HG02981 (cell line): Measurements from ENCODE around the gene GPR55.
A peak's percentile ranks its signal among the peaks of the same experiment; 100 is the strongest.
"Not testable (repeated sequence)": the region's sequence is repeated elsewhere in the genome, so short reads cannot be mapped to it uniquely, and the experiment has no call there.

ENCODE experiments used
- ATAC-seq: cut with Tn5 transposase; IDR thresholded peaks from one replicate; pipeline ENCODE4 v1.9.1; 2021; ENCODE audit warnings: mild to moderate bottlenecking, moderate library complexity; ENCODE audit not compliant: unreplicated experiment

GPR55 gene

DNA sequence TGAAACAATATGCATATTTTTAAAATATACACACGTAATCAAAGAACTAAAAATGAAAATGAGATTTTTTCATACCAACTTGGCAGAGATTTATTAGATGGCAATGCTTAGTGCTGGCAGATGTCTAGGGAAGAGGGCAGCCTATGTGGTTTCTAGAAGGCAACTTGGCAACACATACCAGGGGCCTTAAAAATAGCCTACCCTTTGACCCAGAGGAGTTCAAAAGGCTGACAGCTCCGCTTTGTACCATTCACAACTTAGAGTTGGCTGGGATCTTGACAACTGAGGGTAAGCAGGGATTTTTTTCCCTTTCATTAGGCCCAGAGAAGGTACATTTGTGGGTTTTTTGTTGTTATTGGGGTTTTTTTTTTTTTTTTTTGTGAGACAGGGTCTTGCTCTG, 26.4 kb upstream of the GPR55 start:
- ATAC-seq, result no peak

DNA sequence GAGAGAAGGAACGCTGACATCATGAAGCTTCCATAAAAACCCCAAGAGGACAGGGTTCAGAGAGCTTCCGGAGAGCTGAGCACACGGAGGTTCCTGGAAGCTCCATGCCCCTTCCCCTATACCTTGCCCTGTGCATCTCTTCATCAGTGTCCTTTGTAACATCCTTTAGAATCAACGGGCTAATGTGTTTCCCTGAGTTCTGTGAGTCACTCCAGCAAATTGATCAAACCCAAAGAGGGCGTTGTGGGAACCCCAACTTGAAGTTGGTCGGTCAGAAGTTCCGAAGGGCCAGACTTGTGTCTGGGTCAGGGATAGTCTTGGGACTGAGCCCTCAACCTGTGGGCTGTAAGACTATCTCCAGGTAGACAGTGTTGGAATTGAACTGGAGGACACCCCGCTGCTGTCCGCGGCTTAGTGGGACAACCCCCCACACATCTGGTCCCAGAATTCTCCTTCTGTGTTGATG, 25.9 kb upstream of the GPR55 start:
- ATAC-seq, result no peak

DNA sequence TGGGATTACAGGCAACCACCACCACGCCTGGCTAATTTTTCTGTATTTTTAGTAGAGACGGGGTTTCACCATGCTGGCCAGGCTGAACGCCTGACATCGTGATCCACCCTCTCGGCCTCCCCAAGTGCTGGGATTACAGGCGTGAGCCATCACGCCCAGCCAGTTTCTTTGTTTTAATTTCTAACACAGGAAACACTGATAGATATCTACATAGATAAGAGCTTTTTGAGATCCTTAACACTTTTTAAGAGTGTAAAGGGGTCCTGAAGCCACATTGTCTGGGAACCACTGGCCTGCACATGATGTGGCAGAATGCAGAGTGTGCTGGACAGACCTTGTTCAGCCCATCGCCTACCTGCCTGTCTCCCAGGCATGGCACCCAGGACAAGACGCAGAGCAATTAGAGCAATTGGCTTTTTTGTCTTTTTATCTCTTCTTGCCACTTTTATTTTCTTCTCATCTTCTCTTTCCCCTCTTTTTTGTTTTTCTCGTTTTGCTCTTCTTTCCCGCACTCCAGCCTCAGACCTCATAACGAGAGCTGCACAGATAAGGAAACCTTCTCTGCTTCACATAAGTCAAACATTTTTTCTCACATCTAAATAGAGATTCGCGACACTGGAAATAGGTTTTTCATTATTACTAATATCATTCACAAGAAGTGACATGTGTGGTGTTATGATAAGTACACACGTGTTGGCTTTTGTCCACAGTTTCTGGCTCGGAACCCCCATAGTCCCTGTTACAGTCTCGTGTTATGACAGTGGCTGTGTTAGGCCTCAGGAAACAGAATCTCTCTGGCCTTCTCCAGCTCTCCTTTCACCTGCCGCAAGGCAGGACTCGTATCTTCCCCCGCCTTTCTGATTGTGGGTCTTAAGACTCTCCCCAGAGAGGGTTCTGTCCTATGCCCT, 25.2 kb upstream of the GPR55 start:
- peak; percentile 63 for ATAC-seq

DNA sequence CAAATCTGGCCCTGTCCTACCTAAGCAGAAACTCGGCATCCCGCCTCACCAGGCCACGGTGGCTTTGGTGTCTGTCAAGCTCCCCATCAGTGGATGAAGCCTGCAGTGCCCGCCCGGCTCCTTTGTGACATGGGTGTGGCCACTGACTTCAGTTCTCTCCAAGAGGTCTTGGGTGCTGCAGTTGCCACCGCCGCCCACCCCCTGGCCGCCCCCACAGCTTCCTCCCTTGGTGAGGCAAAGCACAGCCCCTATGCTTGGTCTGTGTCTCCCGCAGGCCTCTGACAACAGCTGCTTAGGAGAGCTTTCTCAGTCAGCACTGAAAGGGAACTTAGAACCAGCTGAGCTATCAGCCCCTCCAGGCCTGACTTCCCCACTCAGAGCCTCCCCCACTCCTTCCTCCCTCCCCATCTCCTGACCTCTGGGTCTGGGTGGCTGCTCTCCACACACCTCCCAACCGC, 22.9 kb upstream of the GPR55 start:
- no peak for ATAC-seq

DNA sequence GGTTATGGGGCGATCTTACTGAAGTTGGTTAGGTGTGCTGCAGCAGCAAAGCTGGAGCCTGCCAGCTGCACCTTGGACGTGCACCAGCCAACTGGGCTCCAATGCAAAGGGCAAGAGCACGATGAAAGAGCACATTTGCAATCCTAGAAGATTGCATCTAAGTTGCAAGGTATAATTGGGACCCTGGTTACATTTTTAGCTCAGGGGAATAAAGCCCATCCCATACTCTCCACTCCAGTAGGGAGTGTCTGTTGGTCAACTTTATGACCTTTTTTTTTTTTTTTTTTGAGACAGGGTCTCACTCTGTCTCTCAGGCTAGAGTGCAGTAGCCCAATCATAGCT, 22.2 kb upstream of the GPR55 start:
- no peak for ATAC-seq

DNA sequence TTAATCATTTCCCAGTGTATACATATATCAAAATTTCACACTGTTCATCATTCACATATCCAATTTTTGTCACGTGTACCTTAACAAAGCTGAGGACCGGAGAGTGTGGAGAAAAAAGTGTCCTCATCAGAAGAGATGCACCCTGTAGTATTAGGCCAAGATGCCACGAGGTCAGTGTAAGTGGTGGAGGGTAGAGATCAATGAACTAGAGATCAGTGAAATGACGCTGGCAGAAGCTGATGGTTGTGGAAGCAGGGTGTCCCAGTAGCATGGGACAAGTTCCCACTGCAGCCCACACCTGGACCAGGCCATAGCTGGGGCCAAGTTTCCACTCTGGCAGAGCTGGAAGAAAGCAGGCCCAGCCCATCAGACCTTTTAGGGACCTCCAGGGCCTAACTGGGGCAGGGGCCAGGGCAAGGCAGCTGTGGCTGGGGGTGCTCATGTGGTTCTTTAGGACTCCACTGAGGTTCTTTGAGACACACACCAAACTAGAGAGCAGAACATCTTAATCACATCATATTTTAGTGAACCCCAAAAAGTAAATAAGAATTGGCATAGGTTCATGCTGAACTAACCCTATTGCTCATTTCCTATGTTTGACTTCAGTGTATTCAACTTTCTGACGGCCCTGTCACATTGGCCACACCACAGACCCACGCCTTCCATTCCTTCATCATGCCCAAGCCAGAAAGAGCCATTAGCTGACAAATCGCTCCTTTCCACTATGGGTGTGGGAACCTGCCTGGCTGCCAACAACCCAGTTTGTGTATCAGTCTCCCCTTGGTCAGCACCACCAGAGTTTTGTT, 21.6 kb upstream of the GPR55 start:
- ATAC-seq, result no peak

DNA sequence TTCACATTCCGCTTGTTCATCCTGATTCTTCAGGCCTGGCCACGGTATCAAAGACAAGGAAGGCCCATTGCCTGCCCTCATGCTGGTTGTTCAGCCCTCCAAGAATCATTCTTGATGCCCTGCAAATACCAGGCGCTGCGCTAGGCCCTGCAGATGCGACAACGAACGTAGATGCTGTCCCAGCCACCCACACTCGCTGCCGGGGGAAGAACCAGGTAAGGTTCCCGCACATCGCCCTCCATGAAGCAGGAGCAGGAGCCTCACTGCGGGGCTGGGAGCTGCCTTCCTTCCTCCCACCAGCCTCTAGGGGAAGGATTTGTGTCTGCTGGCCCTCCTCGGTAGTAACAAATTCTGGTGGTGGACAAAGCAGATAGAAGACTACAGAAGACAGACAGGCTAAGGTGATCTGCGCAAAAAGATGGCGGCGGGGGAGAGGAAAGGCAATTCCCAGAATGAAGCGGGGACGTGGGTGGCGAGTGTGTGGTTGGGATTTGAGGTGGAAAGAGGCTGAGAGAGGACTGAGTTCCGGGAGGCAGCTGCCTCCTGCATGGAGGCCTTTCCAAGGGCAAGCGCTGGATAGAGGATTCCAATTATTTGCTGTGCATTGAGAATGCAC, 19.8 kb upstream of the GPR55 start:
- ATAC-seq, result no peak

DNA sequence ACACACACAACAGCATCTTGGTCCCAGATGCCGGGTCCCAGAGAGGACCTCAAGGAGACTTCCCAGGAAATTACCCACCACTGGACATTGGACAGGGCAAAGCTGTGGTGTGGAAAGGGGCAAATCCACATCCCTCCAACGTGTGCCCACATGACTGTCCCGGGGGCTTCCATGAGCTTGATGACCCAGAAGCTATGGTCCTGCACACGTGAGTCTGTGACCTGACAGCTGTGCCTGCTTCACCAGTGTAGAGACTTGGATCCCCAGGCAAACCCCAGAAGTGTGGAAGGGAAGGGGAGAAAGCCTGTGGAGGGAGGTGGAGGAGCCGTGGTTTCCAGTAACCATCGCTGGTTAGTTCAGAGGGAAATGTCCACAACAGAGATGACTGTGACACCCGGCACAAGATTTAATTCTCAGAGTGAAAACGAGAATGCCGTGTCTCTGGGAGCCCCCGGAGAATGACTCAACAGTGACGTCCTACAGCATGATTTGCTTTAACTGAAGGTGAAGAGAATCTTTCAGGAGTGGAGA, 19.1 kb upstream of the GPR55 start:
- ATAC-seq, result peak; percentile 57

DNA sequence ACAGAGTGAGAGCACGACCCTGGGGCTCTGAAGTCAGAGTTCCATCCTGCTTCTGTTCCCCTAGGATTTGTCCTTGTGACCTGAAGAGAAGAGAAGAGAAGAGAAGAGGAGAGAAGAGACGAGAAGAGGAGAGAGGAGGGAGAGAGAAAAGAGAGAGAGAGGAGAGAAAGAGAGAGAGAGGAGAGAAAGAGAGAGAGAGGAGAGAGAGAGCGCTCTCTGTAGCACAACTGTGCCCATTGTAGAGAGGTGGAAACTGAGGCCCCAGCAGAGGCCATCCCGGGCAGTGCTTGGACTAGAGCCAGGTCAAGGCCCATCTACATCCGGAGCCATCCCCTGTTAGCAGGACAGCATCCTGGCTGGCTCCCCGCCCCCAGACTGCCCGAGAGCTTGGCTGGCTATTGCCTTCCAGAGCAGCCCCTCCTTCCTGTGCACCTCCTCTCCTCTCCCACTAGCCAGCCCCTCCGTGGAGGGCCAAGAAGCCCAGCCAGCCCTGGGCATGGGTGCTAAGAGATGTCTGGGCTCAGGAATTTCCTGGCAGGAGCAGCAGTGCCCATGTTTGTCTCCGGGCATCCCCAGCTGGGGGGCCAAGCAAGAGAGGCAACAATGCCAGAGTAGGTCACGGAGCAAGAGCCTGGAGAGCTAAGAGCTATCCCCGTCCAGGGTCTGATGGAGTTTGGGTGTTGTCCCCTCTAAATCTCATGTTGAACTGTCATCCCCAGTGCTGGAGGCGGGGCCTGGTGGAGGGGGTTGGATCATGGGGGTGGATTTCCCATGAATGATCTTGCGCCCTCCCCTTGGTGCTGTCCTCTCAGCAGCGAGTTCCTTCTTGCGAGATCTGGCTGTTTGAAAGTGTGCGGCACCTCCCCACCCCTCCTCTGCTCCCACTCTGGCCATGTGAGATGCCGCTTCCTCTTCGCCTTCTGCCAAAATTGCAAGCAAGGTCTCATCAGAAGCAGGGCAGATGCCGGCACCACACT, 18.2 kb upstream of the GPR55 start:
- peak; percentile 70 for ATAC-seq

DNA sequence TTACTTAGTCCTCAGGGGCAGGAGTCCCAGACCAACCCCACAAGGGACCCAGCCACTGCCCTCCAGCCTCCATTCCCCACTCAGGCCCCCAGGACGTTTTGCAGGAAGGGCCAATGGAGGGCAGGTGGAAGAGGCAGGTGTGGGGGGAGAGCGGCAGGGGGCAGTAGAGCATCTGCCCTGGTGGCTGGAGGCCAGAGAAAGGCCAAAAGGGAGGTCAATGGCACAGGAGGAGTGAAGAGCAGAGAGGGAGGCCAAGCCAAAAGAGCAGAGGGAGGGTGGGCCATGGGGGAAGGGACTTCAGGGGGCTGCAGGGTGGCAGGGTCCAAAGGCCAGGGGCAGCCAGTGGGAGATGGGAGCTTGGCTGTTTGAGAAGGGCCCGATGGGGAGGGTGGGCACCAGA, 17.3 kb upstream of the GPR55 start:
- ATAC-seq, result no peak

DNA sequence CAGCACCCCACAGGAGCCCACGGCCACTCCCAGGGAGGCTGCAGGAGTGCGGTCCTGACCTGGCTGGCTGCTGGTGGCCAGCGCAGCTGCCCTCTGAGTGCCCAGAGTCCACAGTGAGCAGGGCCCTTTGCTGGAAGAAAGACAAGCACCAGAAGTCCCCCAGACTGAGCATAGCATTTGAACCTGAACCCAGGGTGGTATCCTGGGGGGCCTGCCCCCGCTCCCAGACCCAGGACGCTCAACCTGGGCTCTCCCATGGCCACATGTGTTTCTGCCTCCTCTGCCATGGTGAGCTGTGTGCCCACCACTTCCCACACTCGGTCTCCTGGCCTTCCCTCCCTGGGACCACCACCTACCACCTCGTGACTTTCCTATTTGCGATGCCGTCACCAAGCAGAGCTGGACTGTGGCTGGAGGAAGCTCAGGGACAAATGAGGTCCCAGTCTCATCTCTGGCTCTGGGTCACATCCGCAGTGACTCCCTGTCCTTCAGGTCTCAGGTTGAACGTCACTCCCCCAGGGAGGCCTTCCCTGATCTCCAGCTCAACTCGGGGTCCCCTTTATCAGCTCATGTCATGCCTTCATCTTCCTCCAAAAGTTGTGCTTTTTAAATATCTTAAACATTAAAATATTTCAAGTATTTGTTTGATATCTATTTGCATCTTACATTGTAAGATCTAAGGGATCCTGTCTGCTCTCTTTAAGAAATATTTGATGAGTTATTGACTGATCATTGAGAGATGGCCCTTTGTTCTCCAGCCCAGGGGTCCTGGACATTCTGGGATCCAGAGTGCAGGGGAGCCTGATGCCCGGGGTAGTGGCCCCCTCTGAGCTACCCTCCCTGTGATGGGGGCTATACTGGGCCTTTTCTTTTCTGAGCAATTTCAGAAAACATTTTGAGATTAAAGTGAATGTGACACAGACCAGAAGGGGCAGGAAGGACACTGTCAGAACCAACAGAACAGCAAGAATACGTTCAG, 16.4 kb upstream of the GPR55 start:
- ATAC-seq, result no peak

DNA sequence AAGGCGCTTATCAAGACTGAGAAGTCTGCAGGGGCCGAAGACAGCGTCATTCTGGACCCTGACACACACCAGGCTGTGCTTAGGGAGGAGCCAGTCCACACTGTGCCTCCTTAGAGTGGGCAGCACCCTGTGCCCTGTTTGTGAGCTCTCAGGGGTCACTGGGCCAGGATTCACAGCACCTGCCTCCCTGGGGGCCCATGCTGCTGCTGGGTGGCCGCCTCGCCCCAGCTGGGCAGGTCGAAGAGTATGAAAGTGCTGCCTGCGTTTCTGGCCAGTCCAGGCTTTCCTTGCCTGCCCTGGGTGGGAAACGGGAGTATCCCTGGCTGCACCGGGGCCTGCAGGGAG, 15.4 kb upstream of the GPR55 start:
- no peak for ATAC-seq

DNA sequence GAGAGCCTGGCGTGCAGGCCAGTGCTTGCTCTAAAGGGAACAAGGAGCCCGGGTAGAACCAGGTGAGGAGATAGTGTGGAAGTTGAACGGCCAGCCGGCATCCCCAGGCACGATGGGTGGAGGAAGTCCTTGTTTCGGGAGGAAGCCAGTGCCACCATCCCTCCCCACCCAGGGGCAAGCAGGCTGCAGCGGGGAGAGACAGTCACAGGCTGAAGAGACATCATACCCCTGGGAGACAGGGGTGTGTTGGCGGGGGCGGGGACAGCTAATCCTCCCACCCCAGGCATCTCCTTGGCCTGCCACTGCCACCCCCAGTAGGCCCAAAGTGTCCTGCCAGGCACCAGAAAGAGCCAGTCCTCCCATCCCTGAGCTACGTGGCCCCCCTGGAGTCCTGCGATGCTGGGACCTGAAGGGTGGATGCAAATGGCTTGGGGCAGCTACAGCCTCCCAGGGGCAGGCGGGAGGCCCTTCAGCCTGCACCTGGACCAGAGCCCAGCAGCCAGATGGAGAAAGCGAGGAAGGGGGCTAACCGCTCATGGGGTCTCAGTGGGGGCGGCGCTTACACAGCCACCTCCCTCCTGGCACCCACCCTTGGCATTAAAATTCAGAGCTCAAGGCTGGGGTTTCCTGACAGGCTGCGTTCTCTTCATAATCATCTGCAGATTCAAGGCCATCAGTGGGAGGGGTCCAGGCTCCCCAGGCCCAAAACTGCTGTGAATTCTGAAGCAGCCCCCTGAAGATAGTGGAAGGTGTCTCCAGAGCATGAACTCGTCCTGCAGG, 14.8 kb upstream of the GPR55 start:
- no peak for ATAC-seq

DNA sequence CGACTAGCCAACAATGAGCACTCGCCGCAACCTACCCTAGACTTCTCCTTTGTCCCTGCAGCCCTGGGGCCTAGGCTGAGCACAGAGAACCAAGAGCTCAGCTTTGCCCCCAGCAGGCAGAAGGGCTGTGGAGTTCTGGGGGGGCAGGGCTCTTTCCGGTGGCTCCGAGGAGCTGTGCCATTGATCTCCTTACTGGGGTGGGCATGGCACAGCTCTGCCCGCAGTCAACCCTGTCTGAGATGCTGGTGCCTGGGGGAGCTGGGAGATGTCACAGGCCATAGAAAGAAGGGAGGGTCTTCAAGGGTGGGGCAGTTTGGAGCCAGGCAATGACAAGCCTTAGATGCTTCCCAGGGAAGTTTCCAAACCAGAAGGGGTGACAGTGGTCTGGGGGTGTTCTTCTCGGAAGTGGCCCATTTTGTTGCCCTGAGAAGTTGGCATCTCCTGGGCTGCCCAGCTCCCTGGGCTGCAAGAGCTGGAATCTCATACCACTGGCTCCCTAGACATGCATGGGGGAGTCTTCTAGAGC, 14.1 kb upstream of the GPR55 start:
- no peak for ATAC-seq

DNA sequence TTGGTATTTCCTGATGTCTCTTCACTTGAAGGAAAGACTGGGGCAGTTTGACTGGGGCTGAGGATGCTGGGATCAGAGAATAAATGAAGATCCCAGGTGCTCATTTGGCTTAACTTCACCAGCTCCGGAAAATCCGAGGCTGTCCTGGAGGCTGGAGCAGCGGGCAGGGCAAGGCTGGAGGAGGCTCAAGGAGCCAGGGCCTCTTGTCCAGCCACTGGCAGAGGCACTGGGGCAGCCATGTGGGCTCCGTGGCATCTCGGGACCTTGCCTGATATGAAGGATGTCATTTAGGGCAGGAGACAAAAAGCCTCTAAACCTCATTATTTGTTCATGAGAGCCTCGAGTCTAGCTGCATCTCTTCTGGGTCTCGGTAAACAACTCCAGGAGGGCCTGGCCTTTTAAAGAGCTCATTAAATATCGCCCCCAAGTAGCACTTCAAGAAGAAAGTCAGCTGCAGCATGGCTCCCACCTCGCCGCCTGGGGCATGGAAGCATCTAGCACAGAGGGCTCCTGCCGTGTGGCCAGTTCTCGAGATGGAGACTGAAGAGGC, 13.5 kb upstream of the GPR55 start:
- no peak for ATAC-seq

DNA sequence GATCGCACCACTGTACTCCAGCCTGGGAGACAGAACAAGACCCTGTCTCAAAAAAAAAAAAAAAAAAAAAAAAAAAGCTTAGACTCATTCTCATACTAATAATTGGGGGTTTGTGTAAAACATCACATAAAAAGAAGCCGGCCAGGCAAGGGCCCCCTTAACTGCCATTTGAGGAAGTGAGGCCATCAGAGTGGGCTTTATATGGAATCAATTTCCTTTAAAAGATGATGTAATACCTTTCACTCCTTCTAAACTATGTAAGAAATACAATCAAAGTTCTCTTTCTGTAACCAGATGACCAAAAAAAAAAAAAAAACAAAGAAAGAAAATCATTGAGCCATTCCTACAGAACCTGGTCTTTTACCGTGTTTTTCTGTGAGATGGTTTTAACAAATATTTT, 13.1 kb upstream of the GPR55 start:
- ATAC-seq, result no peak

DNA sequence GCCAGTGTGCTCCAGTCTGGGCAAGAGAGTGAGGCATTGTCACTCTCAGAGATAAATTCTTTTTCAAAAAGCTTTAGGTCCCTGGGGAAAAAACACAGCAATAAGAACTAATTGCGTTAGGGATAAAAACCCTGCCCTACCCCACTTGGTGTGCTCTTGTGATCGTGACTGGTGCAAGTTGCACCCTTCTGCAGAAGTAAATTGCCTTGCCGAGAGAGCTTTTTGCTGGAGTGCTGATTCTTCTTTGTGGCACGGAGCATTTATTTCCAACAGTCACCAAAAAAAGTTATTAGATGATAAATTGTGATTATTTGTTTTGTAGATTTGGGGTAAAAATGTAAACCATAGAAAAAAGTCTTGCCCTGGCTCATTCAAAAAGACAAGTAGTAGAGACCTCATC, 12.3 kb upstream of the GPR55 start:
- ATAC-seq, result no peak

DNA sequence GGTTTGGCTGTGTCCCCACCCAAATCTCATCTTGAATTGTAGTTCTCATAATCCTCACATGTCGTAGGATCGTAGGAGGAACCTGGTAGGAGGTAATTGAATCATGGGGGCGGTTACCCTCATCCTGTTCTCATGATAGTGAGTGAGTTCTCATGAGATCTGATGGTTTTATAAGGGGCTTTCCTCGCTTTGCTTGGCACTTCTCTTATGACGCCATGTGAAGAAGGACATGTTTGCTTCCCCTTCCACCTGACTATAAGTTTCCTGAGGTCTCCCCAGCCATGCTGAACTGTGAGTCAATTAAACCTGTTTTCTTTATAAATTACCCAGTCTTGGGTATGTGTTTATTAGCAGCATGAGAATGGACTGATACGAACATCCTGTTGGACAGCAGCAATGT, 11.2 kb upstream of the GPR55 start:
- ATAC-seq, result not testable (repeated sequence)
